ENCODE measurements around the gene CPNE9. TPM values are rescaled to one million over a fixed set of nuclear protein-coding genes. Genes with fewer than 3 reads are reported as not detected.
A peak's percentile ranks its signal among the peaks of the same experiment; 100 is the strongest.

The CPNE9 gene
- total and polyA plus RNA-seq, 2 experiments from 2014 or later, result 7.0 to 8.8 TPM

DNA sequence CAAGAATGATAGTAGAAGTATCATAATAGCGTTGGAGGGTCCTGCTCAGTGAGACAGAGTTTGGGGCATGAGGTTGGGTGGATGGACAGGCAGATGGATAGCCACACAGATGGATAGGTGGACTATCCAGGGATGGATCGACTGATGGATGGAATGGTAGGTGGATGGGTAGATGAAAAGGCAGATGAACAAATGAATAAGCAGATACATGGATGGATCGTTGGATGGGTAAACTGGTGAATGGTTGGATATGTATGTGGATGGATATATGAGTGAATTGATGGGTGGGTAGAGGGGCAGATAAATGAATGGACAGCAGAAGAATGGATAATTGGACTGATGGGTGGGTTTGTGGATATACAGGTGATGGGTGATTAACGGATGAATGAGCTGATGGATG lies 9.5 kb downstream of the CPNE9 start:
- no peaks in the 10 kb centered on the region for H4K20me1 ChIP-seq (replicated peaks; ENCODE audit: insufficient read depth)
- no peaks in the 10 kb centered on the region; the same call in 2 of the 3 replicates for H3K36me3 Mint-ChIP-seq (ENCODE audit: low read depth)
- no peak for DNase-seq (ENCODE audit: low spot score)
- no peaks in the 10 kb centered on the region for H3K79me2 ChIP-seq (replicated peaks; ENCODE audit: insufficient read depth)
- H3K36me3 ChIP-seq (ENCODE audit: insufficient read depth), result no peaks in the 10 kb centered on the region
- no peaks in the 10 kb centered on the region for H3K9me3 Mint-ChIP-seq
- no peak overlapping the region for H3K27ac ChIP-seq (ENCODE audit: low read depth)
- no peak overlapping the region for H3K4me3 ChIP-seq
- no peaks in the 10 kb centered on the region for H3F3A ChIP-seq (replicated peaks; ENCODE audit: low read depth)
- H3K27ac Mint-ChIP-seq, result no peak overlapping the region
- no peaks in the 10 kb centered on the region for H3K4me1 ChIP-seq (ENCODE audit: insufficient read depth)
- TF ChIP-seq ZNF331 (CRISPR knock-in tag; IDR thresholded peaks at IDR 0.05; ENCODE audit: low read depth), result no peak
- no peak for TF ChIP-seq JUNB (IDR thresholded peaks at IDR 0.05; ENCODE audit: unreplicated experiment)
- no peak for TF ChIP-seq EZH2 (IDR thresholded peaks at IDR 0.05; ENCODE audit: low read depth, unreplicated experiment)
- TF ChIP-seq, protein P1, sequence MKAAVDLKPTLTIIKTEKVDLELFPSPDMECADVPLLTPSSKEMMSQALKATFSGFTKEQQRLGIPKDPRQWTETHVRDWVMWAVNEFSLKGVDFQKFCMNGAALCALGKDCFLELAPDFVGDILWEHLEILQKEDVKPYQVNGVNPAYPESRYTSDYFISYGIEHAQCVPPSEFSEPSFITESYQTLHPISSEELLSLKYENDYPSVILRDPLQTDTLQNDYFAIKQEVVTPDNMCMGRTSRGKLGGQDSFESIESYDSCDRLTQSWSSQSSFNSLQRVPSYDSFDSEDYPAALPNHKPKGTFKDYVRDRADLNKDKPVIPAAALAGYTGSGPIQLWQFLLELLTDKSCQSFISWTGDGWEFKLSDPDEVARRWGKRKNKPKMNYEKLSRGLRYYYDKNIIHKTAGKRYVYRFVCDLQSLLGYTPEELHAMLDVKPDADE (IDR thresholded peaks at IDR 0.05), result no peak
- TF ChIP-seq ZNF114 (CRISPR knock-in tag; IDR thresholded peaks at IDR 0.05), result no peak
- no peaks in the 10 kb centered on the region for H3K9me2 ChIP-seq (ENCODE audit: insufficient read depth)
- H3K4me1 Mint-ChIP-seq, result peaks cover 5% of the 10 kb centered on the region; the same call in 2 of the 3 replicates
- no peak overlapping the region for H3K4me2 ChIP-seq
- peaks cover 3% of the 10 kb centered on the region for H3K27me3 Mint-ChIP-seq (ENCODE audit: insufficient read depth, low read depth, poor library complexity)
- ATAC-seq, result no peak
- H3K27me3 ChIP-seq (ENCODE audit: insufficient read depth), result no peaks in the 10 kb centered on the region
- no peak overlapping the region for H2AFZ ChIP-seq
- H3K4me3 Mint-ChIP-seq, result no peak overlapping the region

DNA sequence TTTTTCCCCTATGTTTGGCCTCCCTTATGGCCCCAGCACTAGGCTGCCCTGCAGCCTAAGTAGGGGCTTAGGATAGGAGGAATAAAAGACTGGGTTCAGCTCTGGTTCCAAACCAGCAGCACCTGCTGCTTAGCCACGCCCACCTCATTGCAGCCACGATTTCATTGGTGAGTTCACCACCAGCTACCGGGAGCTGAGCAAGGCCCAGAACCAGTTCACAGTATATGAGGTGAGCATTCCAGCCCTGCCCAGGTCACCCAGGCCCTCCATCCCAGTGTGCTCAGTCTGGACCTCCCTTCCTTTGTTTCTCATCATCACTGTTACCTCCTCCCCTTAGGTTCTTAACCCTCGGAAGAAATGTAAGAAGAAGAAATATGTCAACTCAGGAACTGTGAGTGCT lies 11.5 kb downstream of the CPNE9 start:
- Histone ChIP-seq H4K20me1 (replicated peaks; ENCODE audit: insufficient read depth) (no peaks in the 10 kb centered on the region), H3K4me3 (no peak overlapping the region), H3K4me2 (no peak overlapping the region), H2AFZ (no peak overlapping the region), H3K4me1 (ENCODE audit: insufficient read depth) (no peaks in the 10 kb centered on the region), H3K27ac (ENCODE audit: low read depth) (no peak overlapping the region), H3K79me2 (replicated peaks; ENCODE audit: insufficient read depth) (no peaks in the 10 kb centered on the region), H3K36me3 (ENCODE audit: insufficient read depth) (no peaks in the 10 kb centered on the region), H3F3A (replicated peaks; ENCODE audit: low read depth) (no peaks in the 10 kb centered on the region), H3K27me3 (ENCODE audit: insufficient read depth) (no peaks in the 10 kb centered on the region), H3K9me2 (ENCODE audit: insufficient read depth) (no peaks in the 10 kb centered on the region)
- ATAC-seq (peak; percentile 98), DNase-seq (ENCODE audit: low spot score) (peak; percentile 86)
- Mint-ChIP-seq H3K27ac (no peak overlapping the region; the same call in 1 of the 2 replicates), H3K36me3 (ENCODE audit: low read depth) (no peaks in the 10 kb centered on the region), H3K27me3 (ENCODE audit: insufficient read depth, low read depth, poor library complexity) (peaks cover 3% of the 10 kb centered on the region), H3K9me3 (no peaks in the 10 kb centered on the region), H3K4me3 (no peak overlapping the region), H3K4me1 (peaks cover 5% of the 10 kb centered on the region; the same call in 2 of the 3 replicates)
- TF ChIP-seq EZH2phosphoT487 (IDR thresholded peaks at IDR 0.05; ENCODE audit: unreplicated experiment), result no peak
- no peak for TF ChIP-seq ZNF331 (CRISPR knock-in tag; IDR thresholded peaks at IDR 0.05; ENCODE audit: low read depth)
- no peak for TF ChIP-seq CREB1 (CRISPR knock-in tag; IDR thresholded peaks at IDR 0.05; ENCODE audit: low read depth)
- TF ChIP-seq, protein P2, sequence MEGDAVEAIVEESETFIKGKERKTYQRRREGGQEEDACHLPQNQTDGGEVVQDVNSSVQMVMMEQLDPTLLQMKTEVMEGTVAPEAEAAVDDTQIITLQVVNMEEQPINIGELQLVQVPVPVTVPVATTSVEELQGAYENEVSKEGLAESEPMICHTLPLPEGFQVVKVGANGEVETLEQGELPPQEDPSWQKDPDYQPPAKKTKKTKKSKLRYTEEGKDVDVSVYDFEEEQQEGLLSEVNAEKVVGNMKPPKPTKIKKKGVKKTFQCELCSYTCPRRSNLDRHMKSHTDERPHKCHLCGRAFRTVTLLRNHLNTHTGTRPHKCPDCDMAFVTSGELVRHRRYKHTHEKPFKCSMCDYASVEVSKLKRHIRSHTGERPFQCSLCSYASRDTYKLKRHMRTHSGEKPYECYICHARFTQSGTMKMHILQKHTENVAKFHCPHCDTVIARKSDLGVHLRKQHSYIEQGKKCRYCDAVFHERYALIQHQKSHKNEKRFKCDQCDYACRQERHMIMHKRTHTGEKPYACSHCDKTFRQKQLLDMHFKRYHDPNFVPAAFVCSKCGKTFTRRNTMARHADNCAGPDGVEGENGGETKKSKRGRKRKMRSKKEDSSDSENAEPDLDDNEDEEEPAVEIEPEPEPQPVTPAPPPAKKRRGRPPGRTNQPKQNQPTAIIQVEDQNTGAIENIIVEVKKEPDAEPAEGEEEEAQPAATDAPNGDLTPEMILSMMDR (conservative IDR thresholded peaks at IDR 0.05; ENCODE audit: low read depth in 2 of 2), result no peak
- TF ChIP-seq STAT1 (IDR thresholded peaks at IDR 0.05; ENCODE audit: unreplicated experiment), result no peak
- no peak for TF ChIP-seq EZH2 (IDR thresholded peaks at IDR 0.05; ENCODE audit: low read depth, unreplicated experiment)
- no peak for TF ChIP-seq ZNF114 (CRISPR knock-in tag; IDR thresholded peaks at IDR 0.05)
- TF ChIP-seq, protein P1 (IDR thresholded peaks at IDR 0.05), result no peak
- TF ChIP-seq, protein P3, sequence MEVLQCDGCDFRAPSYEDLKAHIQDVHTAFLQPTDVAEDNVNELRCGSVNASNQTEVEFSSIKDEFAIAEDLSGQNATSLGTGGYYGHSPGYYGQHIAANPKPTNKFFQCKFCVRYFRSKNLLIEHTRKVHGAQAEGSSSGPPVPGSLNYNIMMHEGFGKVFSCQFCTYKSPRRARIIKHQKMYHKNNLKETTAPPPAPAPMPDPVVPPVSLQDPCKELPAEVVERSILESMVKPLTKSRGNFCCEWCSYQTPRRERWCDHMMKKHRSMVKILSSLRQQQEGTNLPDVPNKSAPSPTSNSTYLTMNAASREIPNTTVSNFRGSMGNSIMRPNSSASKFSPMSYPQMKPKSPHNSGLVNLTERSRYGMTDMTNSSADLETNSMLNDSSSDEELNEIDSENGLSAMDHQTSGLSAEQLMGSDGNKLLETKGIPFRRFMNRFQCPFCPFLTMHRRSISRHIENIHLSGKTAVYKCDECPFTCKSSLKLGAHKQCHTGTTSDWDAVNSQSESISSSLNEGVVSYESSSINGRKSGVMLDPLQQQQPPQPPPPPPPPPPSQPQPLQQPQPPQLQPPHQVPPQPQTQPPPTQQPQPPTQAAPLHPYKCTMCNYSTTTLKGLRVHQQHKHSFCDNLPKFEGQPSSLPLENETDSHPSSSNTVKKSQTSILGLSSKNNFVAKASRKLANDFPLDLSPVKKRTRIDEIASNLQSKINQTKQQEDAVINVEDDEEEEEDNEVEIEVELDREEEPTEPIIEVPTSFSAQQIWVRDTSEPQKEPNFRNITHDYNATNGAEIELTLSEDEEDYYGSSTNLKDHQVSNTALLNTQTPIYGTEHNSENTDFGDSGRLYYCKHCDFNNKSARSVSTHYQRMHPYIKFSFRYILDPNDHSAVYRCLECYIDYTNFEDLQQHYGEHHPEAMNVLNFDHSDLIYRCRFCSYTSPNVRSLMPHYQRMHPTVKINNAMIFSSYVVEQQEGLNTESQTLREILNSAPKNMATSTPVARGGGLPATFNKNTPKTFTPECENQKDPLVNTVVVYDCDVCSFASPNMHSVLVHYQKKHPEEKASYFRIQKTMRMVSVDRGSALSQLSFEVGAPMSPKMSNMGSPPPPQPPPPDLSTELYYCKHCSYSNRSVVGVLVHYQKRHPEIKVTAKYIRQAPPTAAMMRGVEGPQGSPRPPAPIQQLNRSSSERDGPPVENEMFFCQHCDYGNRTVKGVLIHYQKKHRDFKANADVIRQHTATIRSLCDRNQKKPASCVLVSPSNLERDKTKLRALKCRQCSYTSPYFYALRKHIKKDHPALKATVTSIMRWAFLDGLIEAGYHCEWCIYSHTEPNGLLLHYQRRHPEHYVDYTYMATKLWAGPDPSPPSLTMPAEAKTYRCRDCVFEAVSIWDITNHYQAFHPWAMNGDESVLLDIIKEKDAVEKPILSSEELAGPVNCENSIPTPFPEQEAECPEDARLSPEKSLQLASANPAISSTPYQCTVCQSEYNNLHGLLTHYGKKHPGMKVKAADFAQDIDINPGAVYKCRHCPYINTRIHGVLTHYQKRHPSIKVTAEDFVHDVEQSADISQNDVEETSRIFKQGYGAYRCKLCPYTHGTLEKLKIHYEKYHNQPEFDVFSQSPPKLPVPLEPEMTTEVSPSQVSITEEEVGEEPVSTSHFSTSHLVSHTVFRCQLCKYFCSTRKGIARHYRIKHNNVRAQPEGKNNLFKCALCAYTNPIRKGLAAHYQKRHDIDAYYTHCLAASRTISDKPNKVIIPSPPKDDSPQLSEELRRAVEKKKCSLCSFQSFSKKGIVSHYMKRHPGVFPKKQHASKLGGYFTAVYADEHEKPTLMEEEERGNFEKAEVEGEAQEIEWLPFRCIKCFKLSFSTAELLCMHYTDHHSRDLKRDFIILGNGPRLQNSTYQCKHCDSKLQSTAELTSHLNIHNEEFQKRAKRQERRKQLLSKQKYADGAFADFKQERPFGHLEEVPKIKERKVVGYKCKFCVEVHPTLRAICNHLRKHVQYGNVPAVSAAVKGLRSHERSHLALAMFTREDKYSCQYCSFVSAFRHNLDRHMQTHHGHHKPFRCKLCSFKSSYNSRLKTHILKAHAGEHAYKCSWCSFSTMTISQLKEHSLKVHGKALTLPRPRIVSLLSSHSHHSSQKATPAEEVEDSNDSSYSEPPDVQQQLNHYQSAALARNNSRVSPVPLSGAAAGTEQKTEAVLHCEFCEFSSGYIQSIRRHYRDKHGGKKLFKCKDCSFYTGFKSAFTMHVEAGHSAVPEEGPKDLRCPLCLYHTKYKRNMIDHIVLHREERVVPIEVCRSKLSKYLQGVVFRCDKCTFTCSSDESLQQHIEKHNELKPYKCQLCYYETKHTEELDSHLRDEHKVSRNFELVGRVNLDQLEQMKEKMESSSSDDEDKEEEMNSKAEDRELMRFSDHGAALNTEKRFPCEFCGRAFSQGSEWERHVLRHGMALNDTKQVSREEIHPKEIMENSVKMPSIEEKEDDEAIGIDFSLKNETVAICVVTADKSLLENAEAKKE (CRISPR knock-in tag; IDR thresholded peaks at IDR 0.05), result no peak
